NCI-H526 (cell line): ENCODE data around the gene GPR183.

Source experiments
- DNase-seq, 2 experiments: peaks; one replicate each; lab custom pipeline; 2025; lab: John Stamatoyannopoulos, UW

GPR183 gene

DNA sequence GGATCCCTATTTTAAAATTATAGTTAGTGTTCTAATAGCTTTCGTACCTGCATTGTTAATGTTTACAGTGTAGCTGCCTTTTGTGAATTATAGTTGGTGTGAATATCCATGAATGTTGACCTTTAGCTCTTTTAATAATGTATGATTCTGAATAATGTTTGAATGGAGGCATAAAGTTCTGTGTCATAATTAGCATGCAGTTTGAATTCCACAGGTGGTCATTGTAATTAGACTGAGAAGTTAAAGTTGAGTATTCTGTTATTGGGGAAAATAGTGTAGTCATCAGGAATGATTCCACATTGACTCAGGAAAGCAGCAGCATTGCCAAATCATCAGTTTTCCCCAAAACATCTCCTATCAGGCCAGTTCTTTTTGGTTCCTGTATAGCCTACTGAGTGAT lies 61.1 kb downstream of the GPR183 start:
- no peak for DNase-seq
